HG03045 (cell line): ENCODE data around the gene MTERF4.

ENCODE experiments used
- ATAC-seq: cut with Tn5 transposase; IDR thresholded peaks from one replicate; pipeline ENCODE4 v1.9.1; 2021; ENCODE audit warnings: mild to moderate bottlenecking, moderate library complexity; ENCODE audit not compliant: unreplicated experiment

MTERF4 gene

GRCh38 chr2:241134711-241135110 is 32.6 kb upstream of the MTERF4 start:
- ATAC-seq: no peak

GRCh38 chr2:241133436-241133820 is 31.3 kb upstream of the MTERF4 start:
- no peak for ATAC-seq

GRCh38 chr2:241132538-241133435 is 30.7 kb upstream of the MTERF4 start:
- no peak for ATAC-seq

- ATAC-seq: no peak
These were observed 29.4 kb upstream of the MTERF4 start for GRCh38 chr2:241131531-241131930.

- ATAC-seq: no peak
These were observed 28.2 kb upstream of the MTERF4 start for GRCh38 chr2:241130316-241130715.

- ATAC-seq: no peak
These were observed 27.2 kb upstream of the MTERF4 start for GRCh38 chr2:241129086-241129871.

GRCh38 chr2:241128266-241128665 is 26.2 kb upstream of the MTERF4 start:
- ATAC-seq: no peak

GRCh38 chr2:241126771-241127202 is 24.7 kb upstream of the MTERF4 start:
- no peak for ATAC-seq

GRCh38 chr2:241126201-241126611 is 24.1 kb upstream of the MTERF4 start:
- ATAC-seq: no peak

- ATAC-seq: no peak
These were observed 23.5 kb upstream of the MTERF4 start for GRCh38 chr2:241125626-241126025.

GRCh38 chr2:241123816-241124536 is 21.9 kb upstream of the MTERF4 start:
- ATAC-seq: no peak

GRCh38 chr2:241122376-241123002 is 20.4 kb upstream of the MTERF4 start:
- no peak for ATAC-seq

- no peak for ATAC-seq
These were observed 18.9 kb upstream of the MTERF4 start for GRCh38 chr2:241121008-241121407.

GRCh38 chr2:241120440-241120839 is 18.4 kb upstream of the MTERF4 start:
- ATAC-seq: no peak

- no peak for ATAC-seq
These were observed 16.8 kb upstream of the MTERF4 start for GRCh38 chr2:241118737-241119505.

- no peak for ATAC-seq
These were observed 14.8 kb upstream of the MTERF4 start for GRCh38 chr2:241116606-241117560.

GRCh38 chr2:241115361-241115760 is 13.3 kb upstream of the MTERF4 start:
- ATAC-seq: no peak

GRCh38 chr2:241114836-241115235 is 12.7 kb upstream of the MTERF4 start:
- no peak for ATAC-seq

GRCh38 chr2:241112592-241112991 is 10.5 kb upstream of the MTERF4 start:
- no peak for ATAC-seq
